ENCODE results near the gene NFIC. TPM values are rescaled to one million over a fixed set of nuclear protein-coding genes. Genes with fewer than 3 reads are reported as not detected.

The NFIC gene
- total RNA-seq, 4 donors from 2014 or later, result 76.2 to 183 (median 132) TPM

GRCh38 chr19:3518659-3519058 is 152.3 kb downstream of the NFIC start:
- H3K4me3 ChIP-seq (replicated peaks in 1 of 3), result no peak overlapping the region
- H3K4me1 ChIP-seq, result peaks cover 0 to 9% of the 10 kb centered on the region in 2 donors
- no peaks in the 10 kb centered on the region for H3K9me3 ChIP-seq
- DNase-seq, result no peak
- 50 to 62% methylated on average over 2 of the region's 2 CpGs for WGBS, 2 donors
- H3K36me3 ChIP-seq, result peaks cover 4 to 10% of the 10 kb centered on the region in 2 donors
- no peak overlapping the region for H3K27ac ChIP-seq
- TF ChIP-seq POLR2A (IDR thresholded peaks at IDR 0.05), result no peak
- no peak for TF ChIP-seq CTCF (IDR thresholded peaks at IDR 0.05)
- intact Hi-C loops (cut with DNase I), result no loop called here
- no peaks in the 10 kb centered on the region for H3K27me3 ChIP-seq

Small RNA genes lying within 50 kb of the gene (small RNA-seq; reads per million reads assigned to genes)
- not detected for gene AC005514.1

Other genes starting within 250 kb of the NFIC start
- 1 to 10 TPM in 3 of 4 donors, under 1 TPM in 1; 0.88 to 4.6 (median 2.1) TPM for gene GNA15, start 230.6 kb upstream of the NFIC start, total RNA-seq
- gene S1PR4, start 187.8 kb upstream of the NFIC start, total RNA-seq, result 1 to 10 TPM; 2.1 to 5.4 (median 3.4) TPM
- 10 to 100 TPM; 30.8 to 48.5 (median 37.2) TPM for gene NCLN, start 180.7 kb upstream of the NFIC start, total RNA-seq
- not detected for gene CELF5, start 141.9 kb upstream of the NFIC start, total RNA-seq
- gene SMIM24, start 113.9 kb downstream of the NFIC start, total RNA-seq, result not detected
- not detected for gene SMIM44, start 116.9 kb downstream of the NFIC start, total RNA-seq
- 10 to 100 TPM in 3 of 4 donors, 1 to 10 TPM in 1; 9.0 to 18.9 (median 13.6) TPM for gene DOHH, start 134.1 kb downstream of the NFIC start, total RNA-seq
- gene FZR1, start 139.7 kb downstream of the NFIC start, total RNA-seq, result 10 to 100 TPM; 28.6 to 56.0 (median 36.1) TPM
- gene TEKTIP1, start 172.6 kb downstream of the NFIC start, total RNA-seq, result 1 to 10 TPM in 3 of 4 donors, not detected in 1; 1.2 to 3.3 (median 1.9) TPM
- 10 to 100 TPM; 36.4 to 90.9 (median 66.7) TPM for gene MFSD12, start 191.0 kb downstream of the NFIC start, total RNA-seq
- 100 to 1,000 TPM in 2 of 4 donors, 10 to 100 TPM in 2; 93.3 to 160 (median 105) TPM for gene HMG20B, start 206.4 kb downstream of the NFIC start, total RNA-seq
- gene GIPC3, start 218.9 kb downstream of the NFIC start, total RNA-seq, result 1 to 10 TPM in 2 of 4 donors, under 1 TPM in 2; 0.78 to 2.2 (median 0.97) TPM
- gene TBXA2R, start 240.3 kb downstream of the NFIC start, total RNA-seq, result 1 to 10 TPM in 3 of 4 donors, under 1 TPM in 1; 0.40 to 2.1 (median 1.3) TPM